GM12874 (cell line): ENCODE measurements around the gene SIRT2.

ENCODE experiments used
- TF ChIP-seq, protein P1 (sequence below): IDR thresholded peaks from 2 replicates; pipeline ENCODE4 v1.5.1; 2011; ENCODE audit warnings: low read depth, mild to moderate bottlenecking, control low read depth, low read length, moderate library complexity; ENCODE audit not compliant: insufficient read depth

The SIRT2 gene

DNA sequence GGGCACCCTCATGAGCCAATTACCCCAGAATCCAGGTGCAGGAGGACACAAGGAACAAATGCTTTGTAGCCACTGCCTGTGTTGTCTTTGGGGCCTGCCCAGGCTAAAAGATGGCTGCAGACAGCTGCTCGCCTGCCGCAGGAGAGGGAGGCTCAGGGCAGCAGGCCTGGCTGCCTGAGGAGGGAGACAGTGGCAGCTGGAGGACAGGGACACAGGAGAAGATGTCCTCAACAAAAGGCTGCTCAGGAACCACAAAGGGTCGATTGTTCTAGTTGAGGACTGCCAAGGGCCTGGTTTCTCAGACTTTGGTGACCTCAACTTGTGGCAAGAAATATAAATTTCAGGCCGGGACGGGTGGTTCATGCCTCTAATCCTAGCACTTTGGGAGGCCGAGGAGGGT, 7.6 kb downstream of the SIRT2 start:
- TF ChIP-seq, protein P1, sequence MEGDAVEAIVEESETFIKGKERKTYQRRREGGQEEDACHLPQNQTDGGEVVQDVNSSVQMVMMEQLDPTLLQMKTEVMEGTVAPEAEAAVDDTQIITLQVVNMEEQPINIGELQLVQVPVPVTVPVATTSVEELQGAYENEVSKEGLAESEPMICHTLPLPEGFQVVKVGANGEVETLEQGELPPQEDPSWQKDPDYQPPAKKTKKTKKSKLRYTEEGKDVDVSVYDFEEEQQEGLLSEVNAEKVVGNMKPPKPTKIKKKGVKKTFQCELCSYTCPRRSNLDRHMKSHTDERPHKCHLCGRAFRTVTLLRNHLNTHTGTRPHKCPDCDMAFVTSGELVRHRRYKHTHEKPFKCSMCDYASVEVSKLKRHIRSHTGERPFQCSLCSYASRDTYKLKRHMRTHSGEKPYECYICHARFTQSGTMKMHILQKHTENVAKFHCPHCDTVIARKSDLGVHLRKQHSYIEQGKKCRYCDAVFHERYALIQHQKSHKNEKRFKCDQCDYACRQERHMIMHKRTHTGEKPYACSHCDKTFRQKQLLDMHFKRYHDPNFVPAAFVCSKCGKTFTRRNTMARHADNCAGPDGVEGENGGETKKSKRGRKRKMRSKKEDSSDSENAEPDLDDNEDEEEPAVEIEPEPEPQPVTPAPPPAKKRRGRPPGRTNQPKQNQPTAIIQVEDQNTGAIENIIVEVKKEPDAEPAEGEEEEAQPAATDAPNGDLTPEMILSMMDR: no peak

GRCh38 chr19:38890686-38891085, 8.7 kb downstream of the SIRT2 start:
- TF ChIP-seq, protein P1: no peak

DNA sequence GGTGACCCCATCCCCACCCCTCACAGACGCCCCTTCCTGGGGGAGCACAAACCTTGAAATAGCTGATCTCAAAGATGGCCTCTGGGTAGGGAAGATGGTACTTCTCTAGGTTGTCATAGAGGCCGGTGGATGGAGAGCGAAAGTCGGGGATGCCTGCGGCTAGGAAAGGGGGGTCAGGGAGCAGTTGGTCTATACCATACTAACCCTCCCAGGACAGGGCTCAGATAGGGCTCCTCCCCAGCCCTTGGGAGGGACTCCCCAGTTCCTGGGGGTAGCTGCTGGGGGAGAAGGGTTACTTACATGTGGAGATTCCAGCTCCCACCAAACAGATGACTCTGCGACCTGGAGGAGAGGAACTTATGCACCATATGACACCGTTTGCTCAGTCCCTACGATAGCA, 9.6 kb downstream of the SIRT2 start:
- TF ChIP-seq, protein P1: no peak

GRCh38 chr19:38888876-38889275, 10.5 kb downstream of the SIRT2 start:
- TF ChIP-seq, protein P1: no peak

DNA sequence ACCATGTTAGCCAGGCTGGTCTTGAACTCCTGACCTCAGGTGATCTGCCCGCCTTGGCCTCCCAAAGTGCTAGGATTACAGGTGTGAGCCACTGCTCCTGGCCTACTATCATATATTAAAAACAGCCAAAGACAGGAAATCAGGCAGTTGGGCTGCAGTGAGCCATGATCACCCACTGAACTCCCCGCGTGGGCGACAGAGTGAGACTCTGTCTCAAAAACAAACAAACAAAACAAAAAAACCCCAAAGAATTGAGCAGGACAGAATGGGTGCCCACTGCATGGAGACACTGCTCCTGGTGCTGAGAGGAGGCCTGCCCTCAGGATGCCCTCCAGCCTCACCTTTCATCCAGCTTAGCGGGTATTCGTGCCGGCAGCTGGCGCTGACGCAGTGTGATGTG, 16.1 kb downstream of the SIRT2 start:
- TF ChIP-seq, protein P1: no peak

- TF ChIP-seq, protein P1: no peak
Measured at GRCh38 chr19:38880882-38881609, 18.4 kb downstream of the SIRT2 start.

DNA sequence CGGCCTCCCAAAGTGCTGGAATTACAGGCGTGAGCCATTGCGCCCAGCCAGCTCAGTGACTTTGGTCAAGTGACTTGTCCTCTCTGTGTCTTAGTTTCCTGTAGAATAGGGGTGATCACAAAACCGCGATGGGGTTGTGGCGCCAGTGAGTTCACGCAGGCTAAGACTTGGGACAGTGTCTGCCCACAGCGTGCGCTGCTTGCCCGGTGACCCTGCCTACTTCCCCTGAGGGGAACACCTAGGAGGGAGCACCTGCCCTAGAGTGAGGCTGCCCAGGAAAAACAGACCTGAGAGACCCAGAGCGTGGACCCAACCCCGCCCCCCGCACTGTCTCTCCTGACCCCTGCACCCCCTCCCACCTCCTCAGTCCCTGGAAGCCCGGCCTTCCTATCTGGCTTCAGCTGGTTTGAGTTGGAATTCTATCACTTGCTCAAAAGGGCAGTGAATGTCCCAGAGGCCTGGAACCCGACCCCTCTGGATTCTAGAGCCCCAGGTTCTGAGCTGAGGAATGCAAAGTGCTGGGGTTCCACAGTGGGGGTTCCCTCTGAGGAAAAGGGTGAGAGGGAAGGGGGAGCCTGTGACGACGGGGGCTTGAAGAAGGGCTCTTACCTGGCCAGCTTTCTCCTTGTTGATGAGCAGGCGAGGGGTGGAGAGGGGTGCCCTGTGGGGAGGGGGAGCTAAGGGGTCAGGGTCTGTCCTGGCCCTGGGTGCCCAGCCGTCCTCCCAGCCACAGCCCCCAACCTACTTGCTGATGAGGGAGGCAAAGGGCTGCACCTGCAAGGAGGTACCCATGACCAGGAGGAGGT, 19.1 kb downstream of the SIRT2 start:
- TF ChIP-seq, protein P1: no peak
